ENCODE results near the gene TDP1. TPM values are rescaled to one million over a fixed set of nuclear protein-coding genes. Genes with fewer than 3 reads are reported as not detected.

The TDP1 gene
- total and polyA plus RNA-seq, 7 donors: 1.7 to 13.1 (median 4.4) TPM

DNA sequence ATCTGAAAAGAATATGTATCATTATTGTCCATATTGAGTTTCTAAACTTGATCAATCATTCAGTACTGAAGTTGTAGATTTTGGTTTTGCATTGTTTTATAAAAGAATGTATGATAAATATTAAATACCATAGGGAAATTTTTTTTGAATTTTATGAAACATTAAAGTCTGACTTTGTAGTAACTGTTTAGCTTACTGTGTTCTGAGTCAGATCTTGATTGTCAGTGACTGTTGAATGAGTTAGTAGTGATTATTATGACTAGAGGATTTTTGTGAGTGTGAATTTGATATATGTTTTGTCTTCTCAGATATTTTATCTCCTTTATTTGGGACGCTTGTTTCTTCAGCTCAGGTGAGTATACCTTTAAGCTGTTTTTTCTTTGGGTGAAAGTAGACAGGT, 10.1 kb downstream of the TDP1 start:
- Histone ChIP-seq H3K27ac (no peak overlapping the region), H3K9me3 (no peaks in the 10 kb centered on the region), H3K4me3 (no peak overlapping the region), H3K27me3 (ENCODE audit: insufficient read depth in 3 of 3, low read length in 2 of 3) (no peaks in the 10 kb centered on the region), H3K4me1 (no peaks in the 10 kb centered on the region), H3K36me3 (ENCODE audit: insufficient read depth in 1 of 2, low read depth in 1 of 2) (peaks cover 3 to 67% of the 10 kb centered on the region in 2 donors)
- DNase-seq: no peak
- ATAC-seq: no peak
- TF ChIP-seq, protein P1, sequence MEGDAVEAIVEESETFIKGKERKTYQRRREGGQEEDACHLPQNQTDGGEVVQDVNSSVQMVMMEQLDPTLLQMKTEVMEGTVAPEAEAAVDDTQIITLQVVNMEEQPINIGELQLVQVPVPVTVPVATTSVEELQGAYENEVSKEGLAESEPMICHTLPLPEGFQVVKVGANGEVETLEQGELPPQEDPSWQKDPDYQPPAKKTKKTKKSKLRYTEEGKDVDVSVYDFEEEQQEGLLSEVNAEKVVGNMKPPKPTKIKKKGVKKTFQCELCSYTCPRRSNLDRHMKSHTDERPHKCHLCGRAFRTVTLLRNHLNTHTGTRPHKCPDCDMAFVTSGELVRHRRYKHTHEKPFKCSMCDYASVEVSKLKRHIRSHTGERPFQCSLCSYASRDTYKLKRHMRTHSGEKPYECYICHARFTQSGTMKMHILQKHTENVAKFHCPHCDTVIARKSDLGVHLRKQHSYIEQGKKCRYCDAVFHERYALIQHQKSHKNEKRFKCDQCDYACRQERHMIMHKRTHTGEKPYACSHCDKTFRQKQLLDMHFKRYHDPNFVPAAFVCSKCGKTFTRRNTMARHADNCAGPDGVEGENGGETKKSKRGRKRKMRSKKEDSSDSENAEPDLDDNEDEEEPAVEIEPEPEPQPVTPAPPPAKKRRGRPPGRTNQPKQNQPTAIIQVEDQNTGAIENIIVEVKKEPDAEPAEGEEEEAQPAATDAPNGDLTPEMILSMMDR (IDR thresholded peaks at IDR 0.05): no peak
- intact Hi-C loops (cut with DNase I): no loop called here
- 94 to 99% (median 97%) methylated on average over 1 of the region's 1 CpG for WGBS, 3 donors

GRCh38 chr14:89973234-89973823, 17.6 kb downstream of the TDP1 start:
- Histone ChIP-seq H3K4me1 (no peaks in the 10 kb centered on the region), H3K4me3 (no peak overlapping the region), H3K27me3 (ENCODE audit: insufficient read depth in 3 of 3, low read length in 2 of 3) (no peaks in the 10 kb centered on the region), H3K27ac (no peak overlapping the region), H3K36me3 (ENCODE audit: insufficient read depth in 1 of 2, low read depth in 1 of 2) (peaks cover 1 to 69% of the 10 kb centered on the region in 2 donors), H3K9me3 (no peaks in the 10 kb centered on the region)
- TF ChIP-seq, protein P1 (IDR thresholded peaks at IDR 0.05): peak; percentile 86
- intact Hi-C loops (cut with DNase I): loop anchor here in 1 of 2 donors (5.0 kb wide), 1 partner anchor 264 kb away; no protein-coding TSS in a partner anchor
- DNase-seq (peak; percentile 54 to 74), ATAC-seq (peak; percentile 86 to 93 (median 89))
- 53 to 56% (median 55%) methylated on average over 7 of the region's 7 CpGs for WGBS, 3 donors

DNA sequence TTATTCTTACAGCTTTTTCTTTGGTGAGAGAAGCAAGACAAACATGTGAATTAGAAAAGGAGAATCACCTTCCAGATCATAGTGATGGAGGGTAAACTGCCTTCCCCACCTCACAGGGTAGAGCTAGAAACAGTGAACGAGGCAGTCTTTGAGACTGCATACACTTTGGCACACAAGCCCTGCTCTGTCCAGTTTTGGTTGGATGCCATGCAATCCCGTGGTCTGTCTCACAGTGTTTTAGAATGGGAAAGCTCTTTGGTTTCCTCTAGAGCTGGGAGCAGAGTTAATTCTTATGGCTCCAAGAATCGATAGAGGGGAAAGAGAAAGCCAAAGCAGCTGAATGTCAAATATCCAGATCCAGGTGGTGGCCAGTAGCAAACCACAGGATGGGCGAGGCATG, 21.9 kb downstream of the TDP1 start:
- peaks cover 2 to 68% of the 10 kb centered on the region in 2 donors for H3K36me3 ChIP-seq (ENCODE audit: insufficient read depth in 1 of 2, low read depth in 1 of 2)
- H3K27me3 ChIP-seq (ENCODE audit: insufficient read depth in 3 of 3, low read length in 2 of 3): no peaks in the 10 kb centered on the region
- ATAC-seq (no peak), DNase-seq (no peak)
- H3K4me3 ChIP-seq: no peak overlapping the region
- no peak overlapping the region for H3K27ac ChIP-seq
- WGBS, 3 donors: 81 to 92% (median 91%) methylated on average over 4 of the region's 4 CpGs
- no peaks in the 10 kb centered on the region for H3K9me3 ChIP-seq
- TF ChIP-seq, protein P1 (IDR thresholded peaks at IDR 0.05): no peak
- H3K4me1 ChIP-seq: no peaks in the 10 kb centered on the region
- intact Hi-C loops (cut with DNase I): no loop called here

GRCh38 chr14:89978656-89979055, 22.9 kb downstream of the TDP1 start:
- H3K27me3 ChIP-seq (ENCODE audit: insufficient read depth in 3 of 3, low read length in 2 of 3): no peaks in the 10 kb centered on the region
- ATAC-seq (no peak), DNase-seq (no peak)
- TF ChIP-seq, protein P1 (IDR thresholded peaks at IDR 0.05): no peak
- no peak overlapping the region for H3K4me3 ChIP-seq
- no peaks in the 10 kb centered on the region for H3K4me1 ChIP-seq
- H3K36me3 ChIP-seq (ENCODE audit: insufficient read depth in 1 of 2, low read depth in 1 of 2): peaks cover 2 to 71% of the 10 kb centered on the region in 2 donors
- WGBS, 3 donors: 77 to 84% (median 81%) methylated on average over 4 of the region's 4 CpGs
- no peaks in the 10 kb centered on the region for H3K9me3 ChIP-seq
- intact Hi-C loops (cut with DNase I): no loop called here
- H3K27ac ChIP-seq: no peak overlapping the region

- DNase-seq (no peak), ATAC-seq (no peak)
- H3K4me1 ChIP-seq: no peaks in the 10 kb centered on the region
- intact Hi-C loops (cut with DNase I): no loop called here
- H3K27me3 ChIP-seq (ENCODE audit: insufficient read depth in 3 of 3, low read length in 2 of 3): no peaks in the 10 kb centered on the region
- no peaks in the 10 kb centered on the region for H3K9me3 ChIP-seq
- peaks cover 6 to 80% of the 10 kb centered on the region in 2 donors for H3K36me3 ChIP-seq (ENCODE audit: insufficient read depth in 1 of 2, low read depth in 1 of 2)
- WGBS, 3 donors: 89 to 94% (median 93%) methylated on average over 2 of the region's 2 CpGs
- no peak overlapping the region for H3K4me3 ChIP-seq
- no peak overlapping the region for H3K27ac ChIP-seq
- TF ChIP-seq, protein P1 (IDR thresholded peaks at IDR 0.05): no peak
These were observed 27.6 kb downstream of the TDP1 start for GRCh38 chr14:89983375-89983774.
